Esophagus muscularis mucosa (tissue), 3 donors: ENCODE data around the gene GDF7.

Experiments used
- CTCF ChIP-seq, 3 experiments: fragments of 200-600 bp in 2 of 3; fragments of 450-650 bp in 1 of 3; sonication (generic) in 2 of 3; IDR thresholded peaks; one replicate each; pipeline ENCODE4 v1.5.1; 2017 to 2019; ENCODE audit warnings: antibody characterized with exemption in 3 of 3, mild to moderate bottlenecking in 2 of 3, moderate library complexity in 1 of 3
- POLR2AphosphoS5 ChIP-seq, 2 donors: sonication (generic); formaldehyde crosslinking; IDR thresholded peaks; one replicate each; pipeline ENCODE4 v1.6.1; 2017; ENCODE audit warnings: antibody characterized with exemption in 2 of 2

DNA sequence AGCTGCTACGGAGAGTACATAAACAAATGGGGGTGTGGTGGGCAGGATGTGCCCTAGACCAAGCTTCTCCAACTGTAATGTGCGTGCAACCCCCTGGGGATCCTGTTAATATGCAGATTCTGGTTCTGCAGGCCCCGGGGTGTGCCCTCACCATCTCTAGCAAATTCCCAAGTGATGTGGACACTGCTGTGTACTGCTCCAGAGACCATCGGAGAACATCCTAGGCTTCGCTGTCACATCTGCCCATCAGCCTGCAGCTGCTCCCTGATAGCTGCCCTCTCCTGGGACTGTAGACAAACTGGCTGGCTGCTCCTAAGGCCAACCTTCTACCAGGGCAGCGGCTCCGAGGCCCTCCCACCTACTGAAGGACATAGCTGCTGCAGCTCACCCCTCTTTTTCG, 19.2 kb upstream of the GDF7 start:
- TF ChIP-seq POLR2AphosphoS5 (IDR thresholded peaks at IDR 0.05): no peak
- TF ChIP-seq CTCF (IDR thresholded peaks at IDR 0.05): no peak
